ENCODE results near the gene CSPG5. TPM values are rescaled to one million over a fixed set of nuclear protein-coding genes. Genes with fewer than 3 reads are reported as not detected.

Gene CSPG5
- total and polyA plus RNA-seq, 11 donors, result 0.12 to 0.86 (median 0.34) TPM; not detected in 1

- WGBS, 4 donors, result 64 to 80% (median 70%) methylated on average over 11 to 21 of the region's 21 CpGs
- H3K27me3 ChIP-seq, result no peaks in the 10 kb centered on the region
- intact Hi-C loops (cut with DNase I), result no loop called here
- no peak overlapping the region for H3K27ac ChIP-seq
- no peaks in the 10 kb centered on the region for H3K36me3 ChIP-seq
- DNase-seq (no peak), ATAC-seq (peak in 1 of 4 donors; percentile 38)
- no peak for TF ChIP-seq POLR2A (IDR thresholded peaks at IDR 0.05)
- TF ChIP-seq, protein P1, sequence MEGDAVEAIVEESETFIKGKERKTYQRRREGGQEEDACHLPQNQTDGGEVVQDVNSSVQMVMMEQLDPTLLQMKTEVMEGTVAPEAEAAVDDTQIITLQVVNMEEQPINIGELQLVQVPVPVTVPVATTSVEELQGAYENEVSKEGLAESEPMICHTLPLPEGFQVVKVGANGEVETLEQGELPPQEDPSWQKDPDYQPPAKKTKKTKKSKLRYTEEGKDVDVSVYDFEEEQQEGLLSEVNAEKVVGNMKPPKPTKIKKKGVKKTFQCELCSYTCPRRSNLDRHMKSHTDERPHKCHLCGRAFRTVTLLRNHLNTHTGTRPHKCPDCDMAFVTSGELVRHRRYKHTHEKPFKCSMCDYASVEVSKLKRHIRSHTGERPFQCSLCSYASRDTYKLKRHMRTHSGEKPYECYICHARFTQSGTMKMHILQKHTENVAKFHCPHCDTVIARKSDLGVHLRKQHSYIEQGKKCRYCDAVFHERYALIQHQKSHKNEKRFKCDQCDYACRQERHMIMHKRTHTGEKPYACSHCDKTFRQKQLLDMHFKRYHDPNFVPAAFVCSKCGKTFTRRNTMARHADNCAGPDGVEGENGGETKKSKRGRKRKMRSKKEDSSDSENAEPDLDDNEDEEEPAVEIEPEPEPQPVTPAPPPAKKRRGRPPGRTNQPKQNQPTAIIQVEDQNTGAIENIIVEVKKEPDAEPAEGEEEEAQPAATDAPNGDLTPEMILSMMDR (IDR thresholded peaks at IDR 0.05), result no peak
- no peaks in the 10 kb centered on the region for H3K4me1 ChIP-seq
- H3K9me3 ChIP-seq, result no peaks in the 10 kb centered on the region
- no peak overlapping the region for H3K4me3 ChIP-seq
These were observed 36.0 kb downstream of the CSPG5 start for GRCh38 chr3:47542471-47543173.

DNA sequence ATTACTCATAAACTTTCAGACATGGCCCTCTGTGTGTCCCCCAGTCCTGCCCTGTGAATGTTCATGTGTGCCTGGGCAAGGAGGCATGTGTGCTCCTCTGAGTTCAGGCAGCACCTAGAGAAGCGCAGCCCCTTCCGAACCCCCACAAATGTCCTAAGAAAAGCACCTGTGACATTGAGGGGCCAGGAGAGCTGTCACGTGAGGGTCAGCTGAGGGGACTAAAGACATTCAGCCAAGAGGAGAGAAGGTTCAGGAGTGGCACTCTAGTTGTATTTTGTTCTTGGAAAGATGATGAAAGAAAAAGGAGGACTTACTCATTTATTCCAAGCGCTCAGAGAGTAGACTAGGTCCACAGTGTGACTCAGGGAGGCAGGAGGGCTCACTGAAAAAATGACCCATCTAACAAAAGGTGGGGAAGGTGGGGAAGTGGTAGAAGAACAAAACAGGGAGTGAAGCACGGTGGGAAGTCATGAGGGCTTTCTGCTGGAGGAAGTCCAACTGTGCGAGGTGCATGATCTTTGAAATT lies 37.0 kb downstream of the CSPG5 start:
- 64 to 72% (median 66%) methylated on average over 6 of the region's 6 CpGs for WGBS, 4 donors
- H3K9me3 ChIP-seq, result no peaks in the 10 kb centered on the region
- no peak overlapping the region for H3K4me3 ChIP-seq
- H3K36me3 ChIP-seq, result no peaks in the 10 kb centered on the region
- no peak for TF ChIP-seq POLR2A (IDR thresholded peaks at IDR 0.05)
- TF ChIP-seq, protein P1 (IDR thresholded peaks at IDR 0.05), result no peak
- ATAC-seq, result no peak
- no peak for DNase-seq
- no peaks in the 10 kb centered on the region for H3K27me3 ChIP-seq
- H3K4me1 ChIP-seq, result no peaks in the 10 kb centered on the region
- no peak overlapping the region for H3K27ac ChIP-seq
- intact Hi-C loops (cut with DNase I), result no loop called here

DNA sequence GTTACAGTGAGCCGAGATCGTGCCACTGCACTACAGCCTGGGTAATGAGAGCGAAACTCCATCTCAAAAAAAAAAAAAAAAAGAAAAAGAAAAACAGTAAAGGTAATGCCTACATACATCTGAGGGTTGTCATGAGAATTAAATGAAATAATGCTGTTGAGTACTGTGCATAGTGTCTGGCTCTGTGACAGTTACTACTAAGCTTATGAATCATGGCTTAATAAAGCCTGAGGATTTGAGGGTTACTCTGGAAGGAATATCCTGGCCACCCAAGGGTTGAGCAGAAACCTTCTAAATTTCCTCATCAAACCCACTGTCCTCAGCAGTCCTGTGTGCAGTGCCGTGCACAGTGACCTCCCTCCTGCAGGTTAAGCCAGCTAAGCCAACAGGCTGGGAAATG lies 38.4 kb downstream of the CSPG5 start:
- Histone ChIP-seq H3K4me1 (no peaks in the 10 kb centered on the region), H3K4me3 (no peak overlapping the region), H3K27me3 (no peaks in the 10 kb centered on the region), H3K27ac (no peak overlapping the region), H3K36me3 (no peaks in the 10 kb centered on the region), H3K9me3 (no peaks in the 10 kb centered on the region)
- 93 to 99% (median 95%) methylated on average over 4 of the region's 4 CpGs for WGBS, 4 donors
- ATAC-seq (no peak), DNase-seq (no peak)
- intact Hi-C loops (cut with DNase I), result no loop called here
- no peak for TF ChIP-seq POLR2A (IDR thresholded peaks at IDR 0.05)
- TF ChIP-seq, protein P1 (IDR thresholded peaks at IDR 0.05), result no peak

DNA sequence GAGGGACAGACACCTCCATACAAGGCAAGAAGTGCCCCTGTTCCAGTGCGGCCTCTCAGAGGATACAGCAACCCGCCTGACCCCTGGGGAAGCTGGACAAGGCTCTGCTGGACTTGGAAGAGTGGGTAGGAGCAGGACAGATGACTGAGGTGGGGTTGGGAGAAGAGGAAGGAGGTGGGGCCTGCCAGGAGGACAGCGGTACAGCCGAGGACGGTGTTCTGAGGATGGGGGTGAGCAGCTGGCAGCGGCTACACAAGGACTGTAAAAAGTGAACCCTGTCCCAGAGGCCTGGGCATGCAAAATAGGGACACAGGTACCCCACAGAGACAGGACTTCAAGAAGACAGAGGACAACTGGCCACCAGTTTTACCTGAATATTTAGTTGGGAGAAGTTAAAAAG lies 41.7 kb downstream of the CSPG5 start:
- DNase-seq, result no peak
- Histone ChIP-seq H3K4me3 (no peak overlapping the region), H3K4me1 (no peaks in the 10 kb centered on the region), H3K9me3 (no peaks in the 10 kb centered on the region), H3K36me3 (no peaks in the 10 kb centered on the region), H3K27me3 (no peaks in the 10 kb centered on the region), H3K27ac (no peak overlapping the region)
- 77 to 89% (median 84%) methylated on average over 6 of the region's 6 CpGs for WGBS, 4 donors
- TF ChIP-seq, protein P1 (IDR thresholded peaks at IDR 0.05), result no peak
- TF ChIP-seq POLR2A (IDR thresholded peaks at IDR 0.05), result no peak
- no peak for ATAC-seq
- intact Hi-C loops (cut with DNase I), result no loop called here

Measured in heart left ventricle (tissue), 16 donors.